Body of pancreas (tissue), 4 donors: ENCODE results near the gene UXS1.

Source experiments
- CTCF ChIP-seq, 7 experiments: fragments of 450-650 bp in 4 of 7; fragments of 200-600 bp in 3 of 7; sonication (generic) in 3 of 7; IDR thresholded peaks; one replicate each; pipeline ENCODE4 v1.5.1; 2016 to 2019; ENCODE audit warnings: antibody characterized with exemption in 7 of 7
- POLR2A ChIP-seq, 3 donors: fragments of 450-650 bp; IDR thresholded peaks; one replicate each; pipeline ENCODE4 v1.6.1; 2016; ENCODE audit warnings: antibody characterized with exemption in 3 of 3, mild to moderate bottlenecking in 2 of 3

- TF ChIP-seq CTCF (IDR thresholded peaks at IDR 0.05) (no peak), POLR2A (IDR thresholded peaks at IDR 0.05) (no peak)
Observed at GRCh38 chr2:106098664-106099063, 95.4 kb downstream of the UXS1 start.
